Adrenal gland (tissue), 12 donors: ENCODE measurements around the gene PFKM. TPM values are rescaled to one million over a fixed set of nuclear protein-coding genes. Genes with fewer than 3 reads are reported as not detected.

Experiments
- DNase-seq, 7 donors: peaks; one replicate each; pipeline ENCODE4 v3.0.0-alpha.2; 2019 to 2020
- H3K27ac ChIP-seq, 5 donors: fragments of 200-600 bp; sonication (generic) in 4 of 5; 1 replicate in 3 of 5; 2 replicates in 2 of 5; pipeline versions ENCODE4 v1.5.1 to v1.8.0; 2016 to 2020; ENCODE audit warnings: mild to moderate bottlenecking in 1 of 5
- H3K27me3 ChIP-seq: fragments of 200-600 bp; 2 replicates; pipeline ENCODE4 v1.8.0; 2021
- H3K36me3 ChIP-seq, 2 donors: fragments of 200-600 bp; replicated peaks in 1 of 2; 1 replicate in 1 of 2; 2 replicates in 1 of 2; pipeline versions ENCODE4 v1.5.1 to v1.8.0; 2018 to 2022
- H3K4me1 ChIP-seq, 2 donors: fragments of 200-600 bp; replicated peaks in 1 of 2; 1 replicate in 1 of 2; 2 replicates in 1 of 2; pipeline versions ENCODE4 v1.5.1 to v1.8.0; 2018 to 2021
- H3K4me3 ChIP-seq, 4 donors: fragments of 200-600 bp; sonication (generic) in 3 of 4; one replicate each; pipeline ENCODE4 v1.5.1; 2016 to 2018
- H3K9me3 ChIP-seq, 3 donors: fragments of 200-600 bp; sonication (generic) in 1 of 3; replicated peaks in 1 of 3; 1 replicate in 2 of 3; 2 replicates in 1 of 3; pipeline versions ENCODE4 v1.5.1 to v1.8.0; 2016 to 2021
- POLR2A ChIP-seq, 2 donors: fragments of 450-650 bp; IDR thresholded peaks; one replicate each; pipeline ENCODE4 v1.6.1; 2017; ENCODE audit warnings: antibody characterized with exemption in 2 of 2, mild to moderate bottlenecking in 2 of 2, moderate library complexity in 1 of 2
- WGBS, 4 donors: extraction: QIAGEN DNeasy Blood & Tissue Kit in 2 of 4; methylation state at CpG; one replicate each; pipeline versions ENCODE4 v1.1.5 to v1.1.7; 2013 to 2017; 5-methylcytosine and 5-hydroxymethylcytosine counted together
- intact Hi-C, 2 donors: fragments of 100-400 bp; cut with DNase I; formaldehyde crosslinking; loops; one replicate each; pipeline versions ENCODE4 v1.14.1 to v1.15.0; 2022 to 2023
- polyA plus RNA-seq, 3 donors: library from polyadenylated mRNA; stranded (reverse); fragments of 200-250 nt in 2 of 3; fragments of 350-450 nt in 1 of 3; fragmentation: Illumina TruSeq in 1 of 3; extraction: RNeasy Lipid Tissue Mini Kit (QIAGEN cat#74804) in 1 of 3; gene quantifications; one replicate each; pipeline ENCODE4 v1.2.3, GENCODE V29; 2013 to 2014
- total RNA-seq, 9 donors: library from RNA; depleted of rRNA in 4 of 9; stranded (reverse); fragments of >200 nt in 4 of 9; fragments of 120-200 nt in 1 of 9; fragmentation: NEBNext Ultra II Directional in 1 of 9; extraction: Animal tissue kit (Norgen Biotek cat#: 25700) in 1 of 9; gene quantifications; one replicate each; pipeline versions ENCODE4 v1.1.0 to v1.2.4, GENCODE V29; 2013 to 2023
- TF ChIP-seq, protein P1 (sequence below), 6 experiments: fragments of 450-650 bp in 4 of 6; fragments of 200-600 bp in 2 of 6; sonication (generic) in 1 of 6; IDR thresholded peaks; 1 replicate in 5 of 6; 2 replicates in 1 of 6; pipeline versions ENCODE4 v1.5.1 to v1.8.0; 2016 to 2021; ENCODE audit warnings: antibody characterized with exemption in 6 of 6, mild to moderate bottlenecking in 2 of 6, moderate library complexity in 1 of 6
- donor health status: healthy with polysubstance abuse.
- donor health status: Bipolar disorder and iron deficiency.
- donor health status: DM: yes; HTN: yes; CAD: no.
- donor health status: DM: no; HTN: no; CAD: no.
- donor health status: DM: no; HTN: no; CAD: no.
- donor health status: DM: yes; HTN: yes; CAD: no.

The PFKM gene
- total and polyA plus RNA-seq, 12 donors: 44.4 to 183 (median 107) TPM

DNA sequence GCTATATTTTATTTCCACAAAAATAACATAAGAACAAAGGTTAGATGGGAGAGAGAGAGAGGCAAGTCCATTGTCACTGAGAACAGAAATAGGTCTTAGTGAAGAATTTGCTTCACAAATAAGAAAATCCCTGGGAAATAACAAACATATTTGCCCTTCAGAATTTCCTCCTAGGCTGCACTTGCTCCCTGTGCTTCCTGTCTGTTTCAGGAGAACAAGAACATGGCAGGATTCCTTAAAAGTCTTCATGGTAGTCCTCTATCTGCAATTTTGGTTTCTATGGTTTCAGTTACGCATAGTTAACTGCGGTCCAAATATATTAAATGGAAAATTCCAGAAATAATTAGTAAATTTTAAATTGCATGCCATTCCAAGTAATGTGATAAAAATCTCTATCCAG is 47.4 kb upstream of the PFKM start:
- Histone ChIP-seq H3K4me1 (no peaks in the 10 kb centered on the region), H3K36me3 (peaks cover 0 to 36% of the 10 kb centered on the region in 2 donors), H3K27ac (no peak overlapping the region), H3K27me3 (no peaks in the 10 kb centered on the region), H3K9me3 (no peaks in the 10 kb centered on the region), H3K4me3 (no peak overlapping the region)
- 95 to 99% (median 97%) methylated on average over 2 of the region's 2 CpGs for WGBS, 4 donors
- intact Hi-C loops: no loop called here
- no peak for DNase-seq
- TF ChIP-seq, protein P1, sequence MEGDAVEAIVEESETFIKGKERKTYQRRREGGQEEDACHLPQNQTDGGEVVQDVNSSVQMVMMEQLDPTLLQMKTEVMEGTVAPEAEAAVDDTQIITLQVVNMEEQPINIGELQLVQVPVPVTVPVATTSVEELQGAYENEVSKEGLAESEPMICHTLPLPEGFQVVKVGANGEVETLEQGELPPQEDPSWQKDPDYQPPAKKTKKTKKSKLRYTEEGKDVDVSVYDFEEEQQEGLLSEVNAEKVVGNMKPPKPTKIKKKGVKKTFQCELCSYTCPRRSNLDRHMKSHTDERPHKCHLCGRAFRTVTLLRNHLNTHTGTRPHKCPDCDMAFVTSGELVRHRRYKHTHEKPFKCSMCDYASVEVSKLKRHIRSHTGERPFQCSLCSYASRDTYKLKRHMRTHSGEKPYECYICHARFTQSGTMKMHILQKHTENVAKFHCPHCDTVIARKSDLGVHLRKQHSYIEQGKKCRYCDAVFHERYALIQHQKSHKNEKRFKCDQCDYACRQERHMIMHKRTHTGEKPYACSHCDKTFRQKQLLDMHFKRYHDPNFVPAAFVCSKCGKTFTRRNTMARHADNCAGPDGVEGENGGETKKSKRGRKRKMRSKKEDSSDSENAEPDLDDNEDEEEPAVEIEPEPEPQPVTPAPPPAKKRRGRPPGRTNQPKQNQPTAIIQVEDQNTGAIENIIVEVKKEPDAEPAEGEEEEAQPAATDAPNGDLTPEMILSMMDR (IDR thresholded peaks at IDR 0.05): no peak
- no peak for TF ChIP-seq POLR2A (IDR thresholded peaks at IDR 0.05)

DNA sequence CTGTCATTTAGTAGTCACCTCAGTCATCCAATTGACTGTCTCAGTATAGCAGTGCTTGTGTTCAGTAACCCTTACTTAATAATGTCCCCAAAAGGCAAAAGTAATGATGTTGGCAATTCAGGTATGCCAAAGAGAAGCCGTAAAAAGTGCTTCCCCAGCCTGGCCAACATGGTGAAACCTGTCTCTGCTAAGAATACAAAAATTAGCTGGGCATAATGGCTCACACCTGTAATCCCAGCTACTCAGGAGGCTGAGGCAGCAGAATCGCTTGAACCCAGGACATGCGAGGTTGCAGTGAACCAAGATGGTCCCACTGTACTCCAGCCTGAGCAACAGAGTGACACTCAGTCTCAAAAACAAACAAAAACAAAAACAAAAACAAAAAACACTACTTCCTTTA is 46.9 kb upstream of the PFKM start:
- Histone ChIP-seq H3K36me3 (peaks cover 0 to 36% of the 10 kb centered on the region in 2 donors), H3K4me3 (no peak overlapping the region), H3K27me3 (no peaks in the 10 kb centered on the region), H3K4me1 (no peaks in the 10 kb centered on the region), H3K9me3 (no peaks in the 10 kb centered on the region), H3K27ac (no peak overlapping the region)
- intact Hi-C loops: no loop called here
- 97 to 100% (median 98%) methylated on average over 3 of the region's 3 CpGs for WGBS, 4 donors
- TF ChIP-seq, protein P1 (IDR thresholded peaks at IDR 0.05): no peak
- no peak for TF ChIP-seq POLR2A (IDR thresholded peaks at IDR 0.05)
- no peak for DNase-seq

DNA sequence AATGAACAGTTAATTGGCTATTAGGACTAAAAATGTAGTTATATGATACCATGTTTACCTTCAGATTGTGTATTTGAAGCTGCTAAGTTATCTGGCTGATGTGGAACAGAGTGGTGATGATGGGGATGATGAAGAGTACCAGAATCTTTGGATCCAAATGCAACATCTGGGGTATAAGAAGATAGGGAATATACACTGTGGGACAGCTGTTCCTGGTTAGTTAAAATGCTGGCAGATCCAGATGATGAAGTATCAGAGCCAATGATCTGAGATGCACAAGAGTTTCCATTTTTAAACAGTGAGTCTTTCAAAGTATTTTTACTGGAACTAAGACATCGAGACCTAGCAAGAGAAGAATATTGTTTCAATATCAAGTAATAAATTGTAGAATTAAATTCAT is 44.9 kb upstream of the PFKM start:
- H3K9me3 ChIP-seq: no peaks in the 10 kb centered on the region
- 91 to 100% (median 95%) methylated on average over 1 of the region's 1 CpG for WGBS, 4 donors
- H3K27me3 ChIP-seq: no peaks in the 10 kb centered on the region
- peaks cover 0 to 36% of the 10 kb centered on the region in 2 donors for H3K36me3 ChIP-seq
- no peak overlapping the region for H3K4me3 ChIP-seq
- DNase-seq: no peak
- intact Hi-C loops: no loop called here
- TF ChIP-seq POLR2A (IDR thresholded peaks at IDR 0.05): no peak
- TF ChIP-seq, protein P1 (IDR thresholded peaks at IDR 0.05): no peak
- no peak overlapping the region for H3K27ac ChIP-seq
- H3K4me1 ChIP-seq: no peaks in the 10 kb centered on the region

DNA sequence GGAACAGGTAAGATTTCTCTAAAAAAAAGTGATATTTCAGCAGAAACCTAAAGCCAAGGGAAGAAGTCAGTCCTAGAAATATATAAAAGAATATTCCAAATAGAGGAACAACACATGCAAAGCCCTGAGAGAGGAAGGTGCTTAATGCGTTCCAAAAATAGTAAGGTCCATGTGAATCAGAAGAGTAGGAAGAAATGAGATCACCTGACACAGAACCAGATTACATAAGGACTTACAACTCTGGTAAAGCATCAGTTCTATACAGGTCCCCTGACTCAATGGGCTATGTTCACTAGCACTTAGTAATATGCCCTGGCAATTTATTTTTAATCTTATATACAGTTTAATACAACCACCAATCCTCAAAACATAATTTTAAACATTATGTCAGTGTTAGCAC is 43.3 kb upstream of the PFKM start:
- intact Hi-C loops: no loop called here
- TF ChIP-seq POLR2A (IDR thresholded peaks at IDR 0.05): no peak
- no peak for DNase-seq
- Histone ChIP-seq H3K4me1 (no peaks in the 10 kb centered on the region), H3K9me3 (no peaks in the 10 kb centered on the region), H3K4me3 (no peak overlapping the region), H3K27me3 (no peaks in the 10 kb centered on the region), H3K36me3 (peaks cover 0 to 35% of the 10 kb centered on the region in 2 donors), H3K27ac (no peak overlapping the region)
- 55 to 68% (median 62%) methylated on average over 1 of the region's 1 CpG for WGBS, 4 donors

DNA sequence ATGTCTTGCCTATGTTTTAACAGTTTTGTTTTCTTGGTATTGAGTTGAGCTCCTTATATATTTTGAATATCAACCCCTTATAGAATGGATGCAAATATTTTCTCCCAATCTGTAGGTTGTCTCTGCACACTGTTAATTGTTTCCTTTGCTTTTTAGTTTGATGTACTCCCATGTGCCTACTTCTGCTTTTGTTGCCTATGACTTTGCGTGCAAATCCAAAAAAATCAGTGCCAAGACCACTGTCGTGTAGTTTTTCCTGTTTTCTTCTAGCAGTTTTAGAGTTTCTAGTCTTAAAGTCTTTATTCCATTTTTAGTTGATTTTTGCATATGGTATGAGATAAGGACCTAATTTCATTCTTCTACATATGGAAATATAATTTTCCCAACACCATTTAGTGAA is 42.1 kb upstream of the PFKM start:
- DNase-seq: no peak
- H3K4me1 ChIP-seq: no peaks in the 10 kb centered on the region
- H3K9me3 ChIP-seq: no peaks in the 10 kb centered on the region
- no peak for TF ChIP-seq POLR2A (IDR thresholded peaks at IDR 0.05)
- TF ChIP-seq, protein P1 (IDR thresholded peaks at IDR 0.05): no peak
- intact Hi-C loops: no loop called here
- 90 to 97% (median 93%) methylated on average over 2 of the region's 2 CpGs for WGBS, 4 donors
- no peak overlapping the region for H3K4me3 ChIP-seq
- peaks cover 0 to 30% of the 10 kb centered on the region in 2 donors for H3K36me3 ChIP-seq
- no peaks in the 10 kb centered on the region for H3K27me3 ChIP-seq
- no peak overlapping the region for H3K27ac ChIP-seq
